ENCODE data around the gene TBXAS1.

The TBXAS1 gene

GRCh38 chr7:139915864-139916716 is 87.0 kb downstream of the TBXAS1 start:
- H3F3A ChIP-seq (ENCODE audit: low read depth), result no peaks in the 10 kb centered on the region
- H3K4me2 ChIP-seq (ENCODE audit: low read depth, low read length, poor library complexity, severe bottlenecking), result peak overlapping the region; percentile 41
- H3K4me3 ChIP-seq (ENCODE audit: low read length, poor library complexity, severe bottlenecking), result no peak overlapping the region
- H3K9me3 ChIP-seq (ENCODE audit: insufficient read depth, low read depth, low read length), result no peaks in the 10 kb centered on the region
- H3K9ac ChIP-seq (ENCODE audit: low read depth, low read length, poor library complexity, severe bottlenecking), result no peak overlapping the region
- H3K36me3 ChIP-seq (ENCODE audit: insufficient read depth, low read length), result no peaks in the 10 kb centered on the region
- no peaks in the 10 kb centered on the region for H3K27me3 ChIP-seq (ENCODE audit: insufficient read depth, low read length, poor library complexity, severe bottlenecking)
- TF ChIP-seq EZH2phosphoT487 (IDR thresholded peaks at IDR 0.05; ENCODE audit: borderline replicate concordance) (no peak), CTCF (conservative IDR thresholded peaks at IDR 0.05; ENCODE audit: low read length) (no peak)
- no peaks in the 10 kb centered on the region for H4K20me1 ChIP-seq (ENCODE audit: insufficient read depth, low read length, poor library complexity, severe bottlenecking)
- no peaks in the 10 kb centered on the region for H3K79me2 ChIP-seq (ENCODE audit: insufficient read depth, low read length)
- peaks cover 18% of the 10 kb centered on the region for H3K4me1 ChIP-seq (ENCODE audit: insufficient read depth, low read length, poor library complexity, severe bottlenecking)
- H2AFZ ChIP-seq (ENCODE audit: low read length), result no peak overlapping the region
- H3K9me2 ChIP-seq (replicated peaks; ENCODE audit: low read depth, low read length), result no peaks in the 10 kb centered on the region

GRCh38 chr7:139916717-139917395 is 87.8 kb downstream of the TBXAS1 start:
- no peaks in the 10 kb centered on the region for H3K9me3 ChIP-seq (ENCODE audit: insufficient read depth, low read depth, low read length)
- no peak for TF ChIP-seq CTCF (conservative IDR thresholded peaks at IDR 0.05; ENCODE audit: low read length)
- no peak for TF ChIP-seq EZH2phosphoT487 (IDR thresholded peaks at IDR 0.05; ENCODE audit: borderline replicate concordance)
- no peak overlapping the region for H3K9ac ChIP-seq (ENCODE audit: low read depth, low read length, poor library complexity, severe bottlenecking)
- no peaks in the 10 kb centered on the region for H3K27me3 ChIP-seq (ENCODE audit: insufficient read depth, low read length, poor library complexity, severe bottlenecking)
- no peaks in the 10 kb centered on the region for H3F3A ChIP-seq (ENCODE audit: low read depth)
- no peaks in the 10 kb centered on the region for H3K9me2 ChIP-seq (replicated peaks; ENCODE audit: low read depth, low read length)
- no peak overlapping the region for H2AFZ ChIP-seq (ENCODE audit: low read length)
- peak overlapping the region; percentile 41 for H3K4me2 ChIP-seq (ENCODE audit: low read depth, low read length, poor library complexity, severe bottlenecking)
- no peaks in the 10 kb centered on the region for H3K36me3 ChIP-seq (ENCODE audit: insufficient read depth, low read length)
- no peak overlapping the region for H3K4me3 ChIP-seq (ENCODE audit: low read length, poor library complexity, severe bottlenecking)
- H4K20me1 ChIP-seq (ENCODE audit: insufficient read depth, low read length, poor library complexity, severe bottlenecking), result no peaks in the 10 kb centered on the region
- peaks cover 18% of the 10 kb centered on the region for H3K4me1 ChIP-seq (ENCODE audit: insufficient read depth, low read length, poor library complexity, severe bottlenecking)
- H3K79me2 ChIP-seq (ENCODE audit: insufficient read depth, low read length), result no peaks in the 10 kb centered on the region

- Histone ChIP-seq H3K36me3 (ENCODE audit: insufficient read depth, low read length) (no peaks in the 10 kb centered on the region), H3K9me3 (ENCODE audit: insufficient read depth, low read depth, low read length) (no peaks in the 10 kb centered on the region), H3K9ac (ENCODE audit: low read depth, low read length, poor library complexity, severe bottlenecking) (no peak overlapping the region), H3K9me2 (replicated peaks; ENCODE audit: low read depth, low read length) (no peaks in the 10 kb centered on the region), H3K79me2 (ENCODE audit: insufficient read depth, low read length) (no peaks in the 10 kb centered on the region), H2AFZ (ENCODE audit: low read length) (no peak overlapping the region), H3K4me3 (ENCODE audit: low read length, poor library complexity, severe bottlenecking) (no peak overlapping the region), H3K27me3 (ENCODE audit: insufficient read depth, low read length, poor library complexity, severe bottlenecking) (no peaks in the 10 kb centered on the region), H3K4me1 (ENCODE audit: insufficient read depth, low read length, poor library complexity, severe bottlenecking) (peaks cover 18% of the 10 kb centered on the region), H4K20me1 (ENCODE audit: insufficient read depth, low read length, poor library complexity, severe bottlenecking) (no peaks in the 10 kb centered on the region), H3F3A (ENCODE audit: low read depth) (no peaks in the 10 kb centered on the region), H3K4me2 (ENCODE audit: low read depth, low read length, poor library complexity, severe bottlenecking) (no peak overlapping the region)
- TF ChIP-seq EZH2phosphoT487 (IDR thresholded peaks at IDR 0.05; ENCODE audit: borderline replicate concordance) (no peak), CTCF (conservative IDR thresholded peaks at IDR 0.05; ENCODE audit: low read length) (no peak)
Observed at GRCh38 chr7:139917851-139918250, 88.8 kb downstream of the TBXAS1 start.

Measured in Loucy (cell line).